Activated naive CD8-positive, alpha-beta T cell treated with anti-CD3 and anti-CD28 coated beads for 36 hours (primary cell): ENCODE results near the gene FBXO47. TPM values are rescaled to one million over a fixed set of nuclear protein-coding genes. Genes with fewer than 3 reads are reported as not detected.

Experiments
- DNase-seq: peaks from one replicate; pipeline ENCODE4 v3.0.0; 2021
- H3K27ac Mint-ChIP-seq: one replicate; pipeline ENCODE4 v1.8.0; 2022; ENCODE audit warnings: mild to moderate bottlenecking, moderate library complexity, mixed read lengths
- H3K27me3 Mint-ChIP-seq: one replicate; pipeline ENCODE4 v1.8.0; 2022; ENCODE audit warnings: mild to moderate bottlenecking, mixed read lengths
- H3K36me3 Mint-ChIP-seq: one replicate; pipeline ENCODE4 v1.8.0; 2021; ENCODE audit warnings: mild to moderate bottlenecking, mixed read lengths
- H3K4me1 Mint-ChIP-seq: one replicate; pipeline ENCODE4 v1.8.0; 2021; ENCODE audit warnings: mixed read lengths
- H3K4me3 Mint-ChIP-seq: one replicate; pipeline ENCODE4 v1.8.0; 2022; ENCODE audit warnings: mild to moderate bottlenecking, moderate library complexity, mixed read lengths
- H3K9me3 Mint-ChIP-seq: one replicate; pipeline ENCODE4 v1.8.0; 2022; ENCODE audit warnings: mixed read lengths
- total RNA-seq, 2 experiments: library from RNA; stranded (reverse); gene quantifications; one replicate each; pipeline ENCODE4 v1.2.3, GENCODE V29; 2021

Gene FBXO47
- total RNA-seq, 2 experiments from 2014 or later = 0.12 TPM; not detected in 1

- no peak for DNase-seq
- no peaks in the 10 kb centered on the region for H3K9me3 Mint-ChIP-seq
- peaks cover 33% of the 10 kb centered on the region for H3K36me3 Mint-ChIP-seq
These were observed 60.6 kb downstream of the FBXO47 start for GRCh38 chr17:38906460-38907228.

GRCh38 chr17:38905375-38905774, 61.8 kb downstream of the FBXO47 start:
- H3K27me3 Mint-ChIP-seq = no peaks in the 10 kb centered on the region
- peaks cover 35% of the 10 kb centered on the region for H3K36me3 Mint-ChIP-seq
- H3K4me3 Mint-ChIP-seq = no peak overlapping the region
- H3K4me1 Mint-ChIP-seq = peaks cover 47% of the 10 kb centered on the region
- H3K9me3 Mint-ChIP-seq = no peaks in the 10 kb centered on the region
- no peak for DNase-seq
- peak overlapping the region; percentile 25 for H3K27ac Mint-ChIP-seq

More at GRCh38 chr17:38906460-38907228, 60.6 kb downstream of the FBXO47 start:
- H3K27ac Mint-ChIP-seq = no peak overlapping the region
- peaks cover 37% of the 10 kb centered on the region for H3K4me1 Mint-ChIP-seq
- no peak overlapping the region for H3K4me3 Mint-ChIP-seq
- no peaks in the 10 kb centered on the region for H3K27me3 Mint-ChIP-seq

GRCh38 chr17:38904892-38905291, 62.3 kb downstream of the FBXO47 start:
- no peak for DNase-seq
- no peak overlapping the region for H3K27ac Mint-ChIP-seq
- H3K36me3 Mint-ChIP-seq = peaks cover 35% of the 10 kb centered on the region
- peaks cover 47% of the 10 kb centered on the region for H3K4me1 Mint-ChIP-seq
- no peak overlapping the region for H3K4me3 Mint-ChIP-seq
- no peaks in the 10 kb centered on the region for H3K27me3 Mint-ChIP-seq
- no peaks in the 10 kb centered on the region for H3K9me3 Mint-ChIP-seq

- H3K27ac Mint-ChIP-seq = no peak overlapping the region
- H3K36me3 Mint-ChIP-seq = peaks cover 45% of the 10 kb centered on the region
- no peaks in the 10 kb centered on the region for H3K9me3 Mint-ChIP-seq
- DNase-seq = no peak
- H3K4me1 Mint-ChIP-seq = peaks cover 54% of the 10 kb centered on the region
- no peaks in the 10 kb centered on the region for H3K27me3 Mint-ChIP-seq
- H3K4me3 Mint-ChIP-seq = no peak overlapping the region
These were observed 63.8 kb downstream of the FBXO47 start for GRCh38 chr17:38903404-38903803.

- H3K9me3 Mint-ChIP-seq = no peaks in the 10 kb centered on the region
These were observed 66.1 kb downstream of the FBXO47 start for GRCh38 chr17:38900978-38901656.

GRCh38 chr17:38899421-38899820, 67.8 kb downstream of the FBXO47 start:
- H3K27ac Mint-ChIP-seq = peak overlapping the region; percentile 91
- no peaks in the 10 kb centered on the region for H3K27me3 Mint-ChIP-seq
- DNase-seq = no peak
- peaks cover 62% of the 10 kb centered on the region for H3K4me1 Mint-ChIP-seq
- H3K4me3 Mint-ChIP-seq = peak overlapping the region; percentile 58
- peaks cover 68% of the 10 kb centered on the region for H3K36me3 Mint-ChIP-seq
- no peaks in the 10 kb centered on the region for H3K9me3 Mint-ChIP-seq

More at GRCh38 chr17:38900978-38901656, 66.1 kb downstream of the FBXO47 start:
- peak overlapping the region; percentile 9 for H3K4me3 Mint-ChIP-seq
- no peak for DNase-seq
- H3K4me1 Mint-ChIP-seq = peaks cover 64% of the 10 kb centered on the region
- H3K27me3 Mint-ChIP-seq = no peaks in the 10 kb centered on the region
- peak overlapping the region; percentile 72 for H3K27ac Mint-ChIP-seq
- H3K36me3 Mint-ChIP-seq = peaks cover 62% of the 10 kb centered on the region

GRCh38 chr17:38898812-38899348, 68.3 kb downstream of the FBXO47 start:
- H3K36me3 Mint-ChIP-seq = peaks cover 69% of the 10 kb centered on the region

DNA sequence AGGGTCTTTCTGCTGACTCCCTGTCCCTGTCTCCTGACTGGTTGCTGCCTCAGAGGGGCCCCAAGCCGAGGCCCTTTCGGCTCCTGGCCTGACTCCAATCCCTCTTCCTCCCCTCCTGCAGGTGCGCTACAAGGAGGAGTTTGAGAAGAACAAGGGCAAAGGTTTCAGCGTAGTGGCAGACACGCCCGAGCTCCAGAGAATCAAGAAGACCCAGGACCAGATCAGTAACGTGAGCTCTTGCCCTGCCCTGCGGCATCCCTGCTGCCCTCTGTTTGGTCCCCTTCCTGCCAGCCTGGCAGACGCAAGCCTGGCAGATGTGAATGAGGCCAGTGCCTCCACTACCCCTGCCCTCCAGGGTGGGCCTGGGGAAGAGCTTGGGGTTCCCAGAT, 68.9 kb downstream of the FBXO47 start:
- Mint-ChIP-seq H3K4me1 (peaks cover 67% of the 10 kb centered on the region), H3K36me3 (peaks cover 64% of the 10 kb centered on the region), H3K27me3 (no peaks in the 10 kb centered on the region), H3K4me3 (peak overlapping the region; percentile 58), H3K9me3 (no peaks in the 10 kb centered on the region), H3K27ac (peak overlapping the region; percentile 91)
- DNase-seq = peak; percentile 40

More at GRCh38 chr17:38898812-38899348, 68.3 kb downstream of the FBXO47 start:
- Mint-ChIP-seq H3K27me3 (no peaks in the 10 kb centered on the region), H3K9me3 (no peaks in the 10 kb centered on the region), H3K4me3 (peak overlapping the region; percentile 58), H3K27ac (peak overlapping the region; percentile 91), H3K4me1 (peaks cover 67% of the 10 kb centered on the region)
- peak; percentile 90 for DNase-seq

DNA sequence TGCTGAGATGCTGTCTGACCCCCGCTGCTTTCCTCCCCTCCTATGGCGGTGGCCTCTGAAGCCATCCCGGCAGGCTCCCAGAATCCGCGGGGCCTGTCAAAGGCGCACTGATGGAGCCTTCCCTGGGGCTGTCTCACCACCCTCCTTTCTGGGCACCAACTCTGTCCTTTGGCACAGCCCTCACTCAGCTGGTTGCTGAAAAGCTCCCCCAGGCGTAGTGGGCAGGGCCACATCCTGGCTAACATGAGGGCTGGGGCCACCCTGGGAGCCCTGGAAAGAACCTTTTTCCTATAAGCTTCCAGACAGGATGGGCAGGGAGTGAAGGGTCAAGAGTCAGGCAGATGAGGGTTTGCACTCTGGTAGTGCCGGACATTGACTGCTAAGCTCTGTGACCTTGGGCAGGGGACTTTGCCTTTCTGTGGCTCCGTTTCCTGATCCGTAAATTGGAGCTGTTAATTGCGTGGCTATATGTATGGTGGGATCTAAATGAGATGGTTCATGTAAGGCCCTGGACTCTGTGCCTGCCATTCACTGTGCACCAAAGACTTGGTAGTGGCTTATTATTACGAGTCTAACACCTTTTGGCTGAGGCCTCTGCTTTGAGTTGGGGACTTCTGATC, 69.4 kb downstream of the FBXO47 start:
- no peaks in the 10 kb centered on the region for H3K9me3 Mint-ChIP-seq
- H3K36me3 Mint-ChIP-seq = peaks cover 59% of the 10 kb centered on the region
- peaks cover 72% of the 10 kb centered on the region for H3K4me1 Mint-ChIP-seq
- peak overlapping the region; percentile 91 for H3K27ac Mint-ChIP-seq
- H3K27me3 Mint-ChIP-seq = no peaks in the 10 kb centered on the region
- peak overlapping the region; percentile 58 for H3K4me3 Mint-ChIP-seq
- no peak for DNase-seq

DNA sequence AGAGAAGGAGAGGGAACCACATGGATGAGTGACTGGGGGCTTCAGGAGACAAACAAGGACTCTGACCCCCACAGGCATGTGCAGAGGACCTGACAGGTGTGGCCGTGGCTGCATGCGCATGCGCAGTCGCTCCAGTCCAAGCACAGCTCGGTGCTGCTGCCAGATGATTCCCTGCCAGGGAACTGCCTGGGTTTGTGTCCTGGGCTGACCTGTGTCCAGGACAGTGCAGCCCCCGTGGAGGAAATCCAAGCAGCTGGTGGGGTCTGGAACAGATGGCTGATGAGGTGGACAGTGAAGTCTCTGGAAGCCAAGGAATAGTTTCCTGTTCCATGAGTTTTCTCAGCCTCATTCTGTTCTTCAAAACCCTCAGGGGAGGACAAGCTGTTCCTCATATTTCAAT, 70.0 kb downstream of the FBXO47 start:
- peaks cover 78% of the 10 kb centered on the region for H3K4me1 Mint-ChIP-seq
- H3K4me3 Mint-ChIP-seq = no peak overlapping the region
- H3K27me3 Mint-ChIP-seq = no peaks in the 10 kb centered on the region
- no peaks in the 10 kb centered on the region for H3K9me3 Mint-ChIP-seq
- peak overlapping the region; percentile 91 for H3K27ac Mint-ChIP-seq
- peaks cover 60% of the 10 kb centered on the region for H3K36me3 Mint-ChIP-seq
- no peak for DNase-seq

DNA sequence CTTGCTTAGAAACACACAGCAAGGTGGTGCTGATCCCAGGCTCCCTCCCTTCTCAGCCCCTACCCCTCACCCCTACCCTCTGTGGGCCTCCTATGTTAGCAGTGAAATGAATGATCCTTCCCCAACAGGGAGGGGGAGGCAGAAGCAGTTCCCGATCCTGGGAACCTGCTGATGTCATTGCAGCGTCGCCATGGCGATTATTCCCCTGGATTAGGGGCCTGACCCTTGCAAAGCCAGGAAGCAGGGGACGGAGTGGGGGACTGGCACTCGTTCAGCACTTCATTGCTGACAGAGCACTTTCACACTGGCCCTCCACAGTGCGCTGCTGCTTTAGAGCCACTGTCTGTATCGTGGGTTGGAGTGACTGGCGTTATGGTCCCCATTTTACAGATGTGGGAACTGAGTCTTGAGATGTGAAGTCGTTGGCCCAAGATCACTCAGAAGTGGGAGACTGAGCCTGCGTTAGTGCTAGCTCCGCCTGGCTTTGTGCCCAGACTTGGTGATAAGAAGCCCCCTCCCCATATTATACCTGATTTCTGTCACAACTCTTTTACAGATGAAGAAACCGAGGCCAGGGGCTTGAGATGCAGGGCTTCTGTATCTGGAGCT, 70.8 kb downstream of the FBXO47 start:
- Mint-ChIP-seq H3K9me3 (no peaks in the 10 kb centered on the region), H3K36me3 (peaks cover 61% of the 10 kb centered on the region)

GRCh38 chr17:38894276-38894675, 72.9 kb downstream of the FBXO47 start:
- peaks cover 61% of the 10 kb centered on the region for H3K36me3 Mint-ChIP-seq

More for the DNA sequence above, 70.8 kb downstream of the FBXO47 start:
- no peak overlapping the region for H3K4me3 Mint-ChIP-seq
- DNase-seq = no peak
- peak overlapping the region; percentile 91 for H3K27ac Mint-ChIP-seq
- peaks cover 82% of the 10 kb centered on the region for H3K4me1 Mint-ChIP-seq
- H3K27me3 Mint-ChIP-seq = no peaks in the 10 kb centered on the region

DNA sequence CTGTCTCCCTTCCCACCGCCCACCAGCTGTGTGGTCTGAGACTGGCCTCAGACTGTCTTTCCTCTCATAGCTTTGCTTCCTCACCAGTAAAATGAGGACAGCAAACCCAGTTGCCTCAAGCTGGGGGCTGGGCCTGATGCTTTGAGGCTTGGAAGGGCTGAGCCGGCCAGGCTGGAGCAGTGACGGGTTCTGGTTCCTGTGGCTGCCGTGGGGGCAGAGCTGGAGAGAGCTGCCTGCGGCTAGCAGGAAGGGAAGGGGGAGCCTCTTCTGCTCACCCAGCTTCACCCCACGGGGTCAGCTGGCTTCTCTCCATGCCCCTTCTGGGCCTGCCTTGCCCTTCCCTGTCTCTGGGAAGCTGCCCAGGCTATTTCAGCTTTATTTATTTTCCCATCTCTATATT, 73.6 kb downstream of the FBXO47 start:
- H3K9me3 Mint-ChIP-seq = no peaks in the 10 kb centered on the region
- DNase-seq = peak; percentile 57
- peaks cover 61% of the 10 kb centered on the region for H3K36me3 Mint-ChIP-seq
- H3K4me1 Mint-ChIP-seq = peaks cover 83% of the 10 kb centered on the region
- peak overlapping the region; percentile 61 for H3K27ac Mint-ChIP-seq
- H3K27me3 Mint-ChIP-seq = no peaks in the 10 kb centered on the region
- H3K4me3 Mint-ChIP-seq = no peak overlapping the region

More at GRCh38 chr17:38894276-38894675, 72.9 kb downstream of the FBXO47 start:
- no peak for DNase-seq
- Mint-ChIP-seq H3K9me3 (no peaks in the 10 kb centered on the region), H3K4me1 (peaks cover 84% of the 10 kb centered on the region), H3K4me3 (no peak overlapping the region), H3K27me3 (no peaks in the 10 kb centered on the region), H3K27ac (peak overlapping the region; percentile 61)

DNA sequence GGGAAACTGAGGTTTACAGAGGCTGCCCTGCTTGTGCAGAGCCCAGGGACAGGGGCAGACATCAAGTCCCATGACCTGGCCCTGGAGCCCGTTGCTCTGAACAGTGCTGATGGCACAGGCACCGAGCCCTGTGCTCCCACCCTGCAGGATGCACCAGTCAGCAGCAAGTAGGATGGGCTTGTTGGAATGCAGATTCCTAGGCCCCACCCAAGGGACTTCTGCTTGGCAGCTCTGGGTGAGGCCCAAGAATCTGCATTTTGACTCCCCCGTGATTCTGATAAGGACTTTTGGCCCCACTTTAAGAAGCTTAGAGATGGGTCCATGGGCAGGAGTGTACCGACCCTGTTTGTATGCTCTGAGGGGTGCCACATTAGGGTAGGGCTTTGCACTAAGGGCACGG, 74.1 kb downstream of the FBXO47 start:
- no peaks in the 10 kb centered on the region for H3K9me3 Mint-ChIP-seq
- H3K27ac Mint-ChIP-seq = peak overlapping the region; percentile 61
- no peak for DNase-seq
- peaks cover 59% of the 10 kb centered on the region for H3K36me3 Mint-ChIP-seq
- no peak overlapping the region for H3K4me3 Mint-ChIP-seq
- peaks cover 82% of the 10 kb centered on the region for H3K4me1 Mint-ChIP-seq
- H3K27me3 Mint-ChIP-seq = no peaks in the 10 kb centered on the region
